Left ventricle myocardium inferior (tissue), 1 donor: ENCODE measurements around the gene C9orf40. TPM values are rescaled to one million over a fixed set of nuclear protein-coding genes. Genes with fewer than 3 reads are reported as not detected.

Experiments
- DNase-seq: peaks from one replicate; pipeline ENCODE4 v3.0.0-alpha.2; 2020
- H3K27ac ChIP-seq: fragments of 200-600 bp; replicated peaks from 2 replicates; pipeline ENCODE4 v1.8.0; 2021
- H3K27me3 ChIP-seq: fragments of 200-600 bp; 2 replicates; pipeline ENCODE4 v1.8.0; 2021; ENCODE audit warnings: low read depth
- H3K36me3 ChIP-seq: fragments of 200-600 bp; 2 replicates; pipeline ENCODE4 v1.8.0; 2021
- H3K4me1 ChIP-seq: fragments of 200-600 bp; 2 replicates; pipeline ENCODE4 v1.8.0; 2021
- H3K4me3 ChIP-seq: fragments of 200-600 bp; 2 replicates; pipeline ENCODE4 v1.8.0; 2021; ENCODE audit warnings: mild to moderate bottlenecking, moderate library complexity
- H3K9me3 ChIP-seq: fragments of 200-600 bp; replicated peaks from 2 replicates; pipeline ENCODE4 v1.8.0; 2021
- intact Hi-C: fragments of 100-400 bp; cut with micrococcal nuclease; formaldehyde crosslinking; loops from one replicate; pipeline ENCODE4 v1.11.0; 2022
- long read RNA-seq: library from polyadenylated mRNA; unstranded; transcript quantifications from one replicate; pipeline ENCODE4 v2.0.0, GENCODE V29; 2021
- total RNA-seq: library from RNA; stranded (reverse); fragmentation: NEBNext Ultra II Directional; extraction: Animal tissue kit (Norgen Biotek cat#: 25700); gene quantifications from one replicate; pipeline ENCODE4 v1.2.1, GENCODE V29; 2021
- TF ChIP-seq, protein P1 (sequence below): fragments of 200-600 bp; IDR thresholded peaks from 2 replicates; pipeline ENCODE4 v1.8.0; 2021; ENCODE audit warnings: antibody characterized with exemption, mild to moderate bottlenecking, borderline replicate concordance
- donor health status: DM: no; HTN: yes; CAD: no; lungs with severe emphysema.

C9orf40 gene, protein sequence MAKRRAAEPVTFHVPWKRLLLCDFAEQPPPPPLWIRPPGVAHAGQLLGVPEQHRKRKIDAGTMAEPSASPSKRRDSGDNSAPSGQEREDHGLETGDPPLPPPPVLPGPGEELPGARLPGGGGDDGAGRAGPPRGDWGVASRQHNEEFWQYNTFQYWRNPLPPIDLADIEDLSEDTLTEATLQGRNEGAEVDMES
- total RNA-seq: 2.0 TPM
- long read RNA-seq, transcript C9orf40-201 (2 exons, 2,327 nt): major isoform, 6 of 6 reads
- long read RNA-seq, partial matches to known transcripts: 0 of 6 reads
- long read RNA-seq, other reads (novel, unspliced or antisense): 0 of 6 reads

DNA sequence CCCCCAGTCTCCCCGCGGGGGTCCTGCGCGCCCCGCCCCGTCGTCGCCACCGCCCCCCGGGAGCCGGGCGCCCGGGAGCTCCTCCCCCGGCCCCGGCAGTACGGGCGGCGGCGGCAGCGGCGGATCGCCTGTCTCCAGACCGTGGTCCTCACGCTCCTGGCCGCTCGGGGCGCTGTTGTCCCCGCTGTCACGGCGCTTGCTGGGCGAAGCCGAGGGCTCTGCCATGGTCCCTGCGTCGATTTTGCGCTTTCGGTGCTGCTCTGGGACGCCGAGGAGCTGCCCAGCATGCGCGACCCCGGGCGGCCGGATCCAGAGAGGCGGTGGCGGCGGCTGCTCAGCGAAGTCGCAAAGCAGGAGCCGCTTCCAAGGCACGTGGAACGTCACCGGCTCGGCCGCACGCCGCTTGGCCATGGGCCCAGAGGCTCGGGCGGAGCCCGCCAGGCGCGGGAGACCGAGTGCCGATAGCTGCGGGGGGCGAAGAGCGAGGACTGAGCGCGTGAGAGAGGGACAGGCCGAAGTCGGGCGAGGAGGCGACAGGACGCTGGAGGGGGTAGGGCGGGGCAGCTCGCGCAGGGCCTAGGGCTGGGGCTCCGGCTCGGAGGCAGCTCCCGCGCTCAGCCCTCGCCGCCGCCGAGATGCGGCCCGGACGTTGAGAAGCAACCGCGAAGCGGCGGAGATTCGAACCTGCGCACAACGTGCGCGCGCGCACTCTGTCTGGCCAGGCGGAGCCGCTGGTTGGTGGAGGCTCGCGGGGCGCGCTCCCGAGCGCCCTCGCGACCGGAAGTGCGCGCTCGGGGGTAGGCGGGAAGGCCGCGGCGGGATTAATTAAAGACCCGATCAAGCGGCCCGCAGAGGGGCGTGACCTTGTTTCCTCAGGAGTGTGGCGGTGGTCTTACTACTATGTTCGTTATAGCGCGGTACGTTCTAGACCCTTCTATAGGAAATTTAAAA lies at the start of gene C9orf40:
TSS of gene C9orf40 (minus strand) at position 712 of the 951 bp plus-strand sequence. CDS start at position 411, 301 bp downstream.
- no peaks in the 10 kb centered on the region for H3K27me3 ChIP-seq
- TF ChIP-seq, protein P1, sequence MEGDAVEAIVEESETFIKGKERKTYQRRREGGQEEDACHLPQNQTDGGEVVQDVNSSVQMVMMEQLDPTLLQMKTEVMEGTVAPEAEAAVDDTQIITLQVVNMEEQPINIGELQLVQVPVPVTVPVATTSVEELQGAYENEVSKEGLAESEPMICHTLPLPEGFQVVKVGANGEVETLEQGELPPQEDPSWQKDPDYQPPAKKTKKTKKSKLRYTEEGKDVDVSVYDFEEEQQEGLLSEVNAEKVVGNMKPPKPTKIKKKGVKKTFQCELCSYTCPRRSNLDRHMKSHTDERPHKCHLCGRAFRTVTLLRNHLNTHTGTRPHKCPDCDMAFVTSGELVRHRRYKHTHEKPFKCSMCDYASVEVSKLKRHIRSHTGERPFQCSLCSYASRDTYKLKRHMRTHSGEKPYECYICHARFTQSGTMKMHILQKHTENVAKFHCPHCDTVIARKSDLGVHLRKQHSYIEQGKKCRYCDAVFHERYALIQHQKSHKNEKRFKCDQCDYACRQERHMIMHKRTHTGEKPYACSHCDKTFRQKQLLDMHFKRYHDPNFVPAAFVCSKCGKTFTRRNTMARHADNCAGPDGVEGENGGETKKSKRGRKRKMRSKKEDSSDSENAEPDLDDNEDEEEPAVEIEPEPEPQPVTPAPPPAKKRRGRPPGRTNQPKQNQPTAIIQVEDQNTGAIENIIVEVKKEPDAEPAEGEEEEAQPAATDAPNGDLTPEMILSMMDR: peak; percentile 91
- intact Hi-C loops: no loop called here
- H3K27ac ChIP-seq: peak within 1 kb of the TSS; percentile 95
- DNase-seq: peak; percentile 91
- H3K4me1 ChIP-seq: peaks cover 35% of the 10 kb centered on the region
- H3K4me3 ChIP-seq: peak within 1 kb of the TSS; percentile 89
- H3K36me3 ChIP-seq: no peaks in the 10 kb centered on the region
- no peaks in the 10 kb centered on the region for H3K9me3 ChIP-seq

DNA sequence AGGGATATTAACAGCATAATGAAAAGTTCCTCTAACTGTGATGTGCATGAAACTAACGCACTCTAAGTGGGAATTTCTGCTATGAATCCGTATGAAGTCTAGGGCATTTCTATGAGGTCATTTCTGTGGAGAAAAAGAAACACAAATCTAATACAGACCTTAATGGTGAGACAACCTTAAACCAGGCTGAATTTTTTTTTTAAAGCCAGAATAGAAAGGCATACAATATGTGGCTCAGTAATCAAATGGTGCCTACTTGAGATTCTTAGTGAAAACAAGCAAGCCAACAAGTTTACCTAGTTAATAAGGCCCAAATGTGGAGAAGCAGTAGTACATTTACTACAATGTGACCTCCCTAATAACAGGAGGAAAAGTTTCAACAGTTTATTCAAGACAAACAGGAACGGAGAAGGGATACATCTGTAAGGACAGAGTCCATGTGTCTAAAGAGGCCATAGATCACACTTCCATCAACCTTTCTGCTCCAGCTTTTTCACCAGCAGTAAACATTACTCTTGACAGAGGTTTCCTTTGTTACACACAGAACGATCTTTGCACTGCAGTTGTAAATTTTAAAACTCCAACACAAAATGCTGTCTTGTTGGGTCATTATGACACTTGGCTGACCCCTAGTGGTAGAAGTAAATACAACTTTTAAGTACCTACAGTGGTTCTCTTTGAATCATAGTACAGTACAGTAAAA lies 49.2 kb upstream of the C9orf40 start:
- no peak overlapping the region for H3K4me3 ChIP-seq
- H3K27ac ChIP-seq: no peak overlapping the region
- no peaks in the 10 kb centered on the region for H3K9me3 ChIP-seq
- intact Hi-C loops: loop anchor here (2.0 kb wide), 1 partner anchor 225 kb away; no protein-coding TSS in a partner anchor
- peaks cover 7% of the 10 kb centered on the region for H3K36me3 ChIP-seq
- no peaks in the 10 kb centered on the region for H3K27me3 ChIP-seq
- peaks cover 5% of the 10 kb centered on the region for H3K4me1 ChIP-seq
- DNase-seq: no peak
- TF ChIP-seq, protein P1: peak; percentile 84

DNA sequence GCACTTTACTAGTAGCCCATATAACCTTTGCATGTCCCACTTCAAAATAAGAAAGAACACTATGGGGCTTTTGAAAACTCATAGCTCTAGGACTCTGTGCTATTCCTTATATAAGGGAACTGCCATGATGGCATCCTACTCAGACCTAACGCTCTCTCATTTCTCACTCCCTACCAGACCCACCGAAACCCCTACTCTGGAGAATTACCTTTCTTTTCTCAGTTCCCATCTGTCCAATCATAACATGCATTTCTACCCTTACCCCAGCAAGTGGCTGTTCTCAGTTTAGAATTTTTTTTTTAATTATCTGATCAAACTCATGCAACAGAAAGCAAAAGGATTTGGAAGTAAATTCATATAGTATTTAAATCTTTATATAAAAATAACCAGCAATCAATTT lies 48.1 kb upstream of the C9orf40 start:
- no peak for DNase-seq
- Histone ChIP-seq H3K4me3 (no peak overlapping the region), H3K27ac (no peak overlapping the region), H3K4me1 (peaks cover 5% of the 10 kb centered on the region), H3K36me3 (peaks cover 14% of the 10 kb centered on the region), H3K9me3 (no peaks in the 10 kb centered on the region), H3K27me3 (no peaks in the 10 kb centered on the region)
- TF ChIP-seq, protein P1: no peak
- intact Hi-C loops: no loop called here

DNA sequence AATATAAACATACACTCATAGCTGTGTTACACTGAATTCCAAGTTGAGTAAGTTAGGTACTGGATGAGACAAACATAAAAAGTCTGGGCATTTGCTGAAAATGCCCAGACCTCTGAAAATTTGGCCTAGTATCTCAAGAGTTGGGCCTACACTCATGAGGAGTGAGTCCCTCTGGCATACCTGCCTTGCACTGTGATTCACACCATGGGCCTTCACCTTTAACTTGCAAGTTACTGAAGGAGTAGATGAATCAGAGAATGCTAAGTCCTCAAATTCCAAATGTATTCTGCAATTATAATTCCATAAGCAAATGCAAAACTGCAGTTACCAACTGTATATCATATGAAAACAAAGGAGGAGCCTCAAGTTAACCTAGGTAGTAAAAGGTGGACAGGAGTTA lies 32.3 kb upstream of the C9orf40 start:
- H3K4me1 ChIP-seq: no peaks in the 10 kb centered on the region
- no peaks in the 10 kb centered on the region for H3K27me3 ChIP-seq
- H3K27ac ChIP-seq: no peak overlapping the region
- no peak for DNase-seq
- H3K4me3 ChIP-seq: no peak overlapping the region
- TF ChIP-seq, protein P1: no peak
- H3K36me3 ChIP-seq: peaks cover 15% of the 10 kb centered on the region
- intact Hi-C loops: no loop called here
- no peaks in the 10 kb centered on the region for H3K9me3 ChIP-seq

DNA sequence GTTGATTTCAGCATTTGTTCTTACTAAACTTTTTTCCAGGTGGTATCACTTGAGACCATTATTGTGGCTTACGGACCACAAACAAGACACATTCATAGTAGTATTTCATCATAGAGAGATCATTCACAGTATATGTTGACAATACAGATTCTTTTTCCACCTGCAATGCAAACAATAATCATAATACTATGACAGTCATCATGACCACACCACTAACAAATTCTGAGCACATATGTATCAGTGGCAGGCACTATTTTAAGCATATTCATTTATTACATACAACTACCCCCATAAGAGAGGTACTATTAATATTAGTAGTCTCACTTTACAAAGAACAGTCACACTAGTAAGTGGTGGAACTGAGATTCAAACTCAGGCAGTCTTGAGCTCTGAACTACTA lies 31.0 kb upstream of the C9orf40 start:
- TF ChIP-seq, protein P1: no peak
- no peaks in the 10 kb centered on the region for H3K4me1 ChIP-seq
- H3K27ac ChIP-seq: no peak overlapping the region
- DNase-seq: no peak
- no peaks in the 10 kb centered on the region for H3K27me3 ChIP-seq
- intact Hi-C loops: no loop called here
- H3K4me3 ChIP-seq: no peak overlapping the region
- peaks cover 15% of the 10 kb centered on the region for H3K36me3 ChIP-seq
- no peaks in the 10 kb centered on the region for H3K9me3 ChIP-seq
